ENCODE measurements around the gene KPNA6. TPM values are rescaled to one million over a fixed set of nuclear protein-coding genes. Genes with fewer than 3 reads are reported as not detected.

KPNA6 gene
- total RNA-seq, 1 experiment from 2014 or later: 37.8 TPM

DNA sequence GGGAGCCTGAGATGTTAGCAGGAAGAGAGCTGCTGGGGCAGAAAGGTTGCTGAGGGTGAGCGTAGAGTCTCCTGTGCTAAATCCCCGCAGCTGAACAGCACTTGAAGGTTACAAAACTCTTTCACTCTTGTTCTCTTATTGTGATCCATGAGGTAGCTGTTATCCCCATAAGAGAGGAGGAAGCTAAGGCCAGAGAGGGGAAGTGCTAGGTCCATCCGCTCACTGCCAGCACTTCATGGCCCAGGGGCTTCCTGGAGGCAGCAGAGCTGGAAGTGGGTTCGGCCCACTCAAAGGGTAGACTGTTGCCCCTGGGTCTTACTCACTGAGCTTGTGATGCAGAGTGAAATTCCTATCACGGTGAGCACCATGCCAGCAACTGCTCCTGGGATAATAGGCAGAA lies 108.7 kb downstream of the KPNA6 start:
- no peak for DNase-seq (ENCODE audit: low spot score)

DNA sequence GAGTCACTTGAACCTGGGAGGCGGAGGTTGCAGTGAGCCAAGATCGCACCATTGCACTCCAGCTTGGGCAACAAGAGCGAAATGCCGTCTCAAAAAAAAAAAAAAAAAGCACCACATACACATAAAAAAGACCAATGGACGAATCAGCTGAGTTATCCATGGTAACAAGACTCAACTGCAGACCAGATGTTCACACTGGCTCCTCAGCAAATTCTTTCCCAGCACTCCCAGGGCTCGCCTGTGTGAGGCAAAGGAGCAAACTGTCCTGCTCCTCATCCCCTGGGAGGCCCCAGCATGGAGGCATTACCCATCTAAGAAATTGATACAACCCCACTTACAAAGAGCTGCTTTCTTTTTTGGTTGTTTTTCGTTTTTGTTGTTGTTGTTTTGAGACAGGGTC lies 111.2 kb downstream of the KPNA6 start:
- no peak for DNase-seq (ENCODE audit: low spot score)

DNA sequence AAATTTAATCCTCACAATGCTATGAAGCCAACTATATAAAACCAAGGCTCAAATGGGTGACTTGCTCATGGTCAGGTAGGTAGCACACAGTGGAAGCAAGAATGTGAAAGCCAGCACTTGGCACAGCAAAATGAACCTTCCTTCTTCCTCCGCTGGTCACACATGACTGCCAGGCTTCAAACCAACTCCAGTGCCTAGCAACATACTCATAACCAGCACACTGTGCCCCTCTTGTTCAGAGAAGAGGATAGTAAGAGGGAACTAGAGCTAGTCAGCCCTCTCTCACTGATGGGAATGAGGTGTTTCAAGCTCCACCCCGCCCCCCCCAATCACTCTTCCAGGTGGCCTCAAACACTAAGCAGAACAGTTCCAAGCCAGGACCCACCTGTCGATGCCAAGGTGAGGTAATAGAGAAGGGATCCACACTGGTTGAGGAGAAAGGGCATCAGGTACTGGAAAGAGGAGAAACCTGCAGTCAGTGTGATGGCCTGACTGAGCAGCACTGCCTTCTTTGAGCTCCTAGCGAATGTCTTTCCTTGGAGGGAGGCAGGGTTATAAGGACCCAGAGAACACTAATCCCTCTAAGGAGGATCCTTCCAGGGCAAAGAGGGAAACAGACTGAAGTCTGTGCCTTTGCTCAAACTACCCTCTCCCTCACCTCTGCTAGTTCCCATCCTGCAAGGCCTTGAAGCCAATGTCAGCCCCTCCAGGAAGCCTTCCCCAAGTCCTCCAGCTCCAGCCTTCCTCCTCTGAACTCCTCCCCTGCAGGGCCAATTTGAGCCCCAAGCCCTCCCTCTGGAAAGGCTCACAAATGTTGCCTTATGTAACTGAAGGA lies 113.1 kb downstream of the KPNA6 start:
- DNase-seq (ENCODE audit: low spot score): no peak

DNA sequence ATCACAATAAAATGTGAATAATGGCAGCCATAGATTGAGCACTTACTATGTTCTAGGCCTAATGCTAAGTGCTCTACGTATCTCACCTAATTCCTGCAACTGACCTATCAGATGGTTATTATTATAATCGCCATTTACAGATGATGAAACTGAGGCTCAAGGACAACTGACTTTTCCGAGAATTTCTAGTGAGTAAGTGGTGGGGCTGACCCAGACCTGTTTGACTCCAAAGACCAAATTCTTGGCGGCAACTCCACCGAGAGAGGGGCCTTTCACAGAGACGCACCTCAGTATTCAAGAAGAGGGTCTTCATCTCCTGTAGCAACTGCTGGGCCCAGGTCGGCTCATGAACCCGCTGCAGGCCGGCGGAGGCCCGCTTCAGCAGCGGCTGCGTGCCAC lies 113.7 kb downstream of the KPNA6 start:
- no peak for DNase-seq (ENCODE audit: low spot score)

DNA sequence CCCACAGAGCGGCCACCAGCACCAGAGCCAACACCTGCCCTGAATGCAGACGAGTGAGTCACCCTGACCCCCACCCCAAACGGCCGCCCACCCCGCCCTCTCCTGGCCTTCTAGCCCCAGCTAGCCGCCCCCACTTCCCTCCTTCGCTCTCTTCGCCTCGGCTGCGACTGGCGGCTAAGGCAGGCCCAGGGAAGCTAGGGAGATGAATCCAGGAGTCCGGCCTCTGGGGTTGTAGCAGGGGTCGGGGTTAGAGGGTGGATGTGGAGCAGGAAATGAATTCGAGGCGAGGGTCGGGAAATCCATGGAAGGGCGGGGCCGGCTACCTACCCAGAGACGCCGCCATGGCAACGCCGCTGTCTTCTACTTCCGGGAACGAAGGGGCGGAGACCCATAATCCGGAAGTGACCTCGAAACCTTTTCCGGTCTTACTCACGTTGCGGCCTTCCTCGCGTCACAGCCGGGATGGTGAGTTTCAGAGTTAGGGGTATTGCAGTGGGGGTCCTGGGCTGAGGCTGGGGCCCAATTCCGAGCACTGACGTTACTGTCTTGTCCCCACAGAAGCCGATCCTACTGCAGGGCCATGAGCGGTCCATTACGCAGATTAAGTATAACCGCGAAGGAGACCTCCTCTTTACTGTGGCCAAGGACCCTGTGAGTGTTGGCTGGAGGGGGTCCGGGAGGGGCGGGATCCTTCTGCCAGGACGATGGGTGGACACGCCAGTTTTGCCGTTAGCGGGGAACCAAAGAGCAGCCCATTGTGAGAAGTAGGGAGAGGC lies 114.3 kb downstream of the KPNA6 start, which contains the start of the genes EIF3I and TMEM234:
TSS of gene EIF3I (plus strand) at position 428 of the 776 bp plus-strand sequence. CDS start at position 463, 35 bp downstream.
TSS of gene TMEM234 (minus strand) at position 374 of the 776 bp plus-strand sequence. CDS start at position 343, 31 bp downstream.
- DNase-seq (ENCODE audit: low spot score): peak; percentile 78

GRCh38 chr1:32223683-32224082 lies 115.8 kb downstream of the KPNA6 start:
- DNase-seq (ENCODE audit: low spot score): no peak

DNA sequence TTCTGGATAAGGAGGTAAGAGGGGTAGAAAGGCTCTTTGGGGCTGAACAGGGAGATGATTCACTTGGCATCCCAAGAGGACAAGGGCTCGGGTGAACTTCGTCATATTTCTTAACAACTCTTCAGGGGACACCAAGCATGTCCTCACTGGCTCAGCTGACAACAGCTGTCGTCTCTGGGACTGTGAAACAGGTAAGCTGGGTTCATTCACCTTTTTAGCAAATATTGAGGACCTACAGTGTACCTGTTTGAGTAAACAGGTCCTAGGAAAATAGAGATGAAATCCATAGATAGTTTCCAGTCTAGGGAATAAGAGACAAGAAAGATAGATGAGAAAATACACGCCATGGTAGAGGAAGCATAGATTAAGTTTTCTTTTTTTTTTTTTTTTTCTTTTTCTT lies 116.4 kb downstream of the KPNA6 start:
- DNase-seq (ENCODE audit: low spot score): no peak

Other genes with a start within 250 kb of the KPNA6 start
- 207 and 289 TPM in 2 replicates for gene PTP4A2, start 169.7 kb upstream of the KPNA6 start, total RNA-seq (2014; rRNA removed; shearing (Covaris generic))
- 58.0 and 70.0 TPM in 2 replicates for gene KHDRBS1, start 94.2 kb upstream of the KPNA6 start, total RNA-seq (2014; rRNA removed; shearing (Covaris generic))
- 1.5 and 3.0 TPM in 2 replicates for gene TMEM39B, start 35.1 kb upstream of the KPNA6 start, total RNA-seq (2014; rRNA removed; shearing (Covaris generic))
- gene TXLNA, start 71.6 kb downstream of the KPNA6 start, total RNA-seq (2014; rRNA removed; shearing (Covaris generic)): 22.1 and 24.6 TPM in 2 replicates
- 5.7 and 9.1 TPM in 2 replicates for gene CCDC28B, start 92.5 kb downstream of the KPNA6 start, total RNA-seq (2014; rRNA removed; shearing (Covaris generic))
- gene IQCC, start 97.6 kb downstream of the KPNA6 start, total RNA-seq (2014; rRNA removed; shearing (Covaris generic)): 0.45 TPM in 1 of 2 replicates, not detected in the other
- not detected in 2 replicates for gene DCDC2B, start 101.0 kb downstream of the KPNA6 start, total RNA-seq (2014; rRNA removed; shearing (Covaris generic))
- 3.6 and 5.5 TPM in 2 replicates for gene TMEM234, start 114.3 kb downstream of the KPNA6 start, total RNA-seq (2014; rRNA removed; shearing (Covaris generic))
- gene EIF3I, start 114.4 kb downstream of the KPNA6 start, total RNA-seq (2014; rRNA removed; shearing (Covaris generic)): 283 and 299 TPM in 2 replicates
- 5.8 and 8.5 TPM in 2 replicates for gene FAM167B, start 139.2 kb downstream of the KPNA6 start, total RNA-seq (2014; rRNA removed; shearing (Covaris generic))
- gene LCK, start 143.2 kb downstream of the KPNA6 start, total RNA-seq (2014; rRNA removed; shearing (Covaris generic)): not detected in 2 replicates
- 61.0 and 61.8 TPM in 2 replicates for gene HDAC1, start 184.0 kb downstream of the KPNA6 start, total RNA-seq (2014; rRNA removed; shearing (Covaris generic))
- gene MARCKSL1, start 228.2 kb downstream of the KPNA6 start, total RNA-seq (2014; rRNA removed; shearing (Covaris generic)): 91.0 and 91.1 TPM in 2 replicates

Measured in A172 (cell line).